Astrocyte (in vitro differentiated cells and primary cell): ENCODE results near the gene RANBP10.

Experiments used
- EZH2 ChIP-seq: IDR thresholded peaks from 2 replicates; pipeline ENCODE4 v1.6.1; 2012; ENCODE audit warnings: mild to moderate bottlenecking, low read length, inconsistent platforms; ENCODE audit not compliant: insufficient read depth
- TF ChIP-seq, protein P1 (sequence below): IDR thresholded peaks from 2 replicates; pipeline ENCODE4 v1.5.1; 2011; ENCODE audit warnings: low read depth, mild to moderate bottlenecking, inconsistent platforms, low read length, moderate library complexity; ENCODE audit not compliant: insufficient read depth

- TF ChIP-seq, protein P1, sequence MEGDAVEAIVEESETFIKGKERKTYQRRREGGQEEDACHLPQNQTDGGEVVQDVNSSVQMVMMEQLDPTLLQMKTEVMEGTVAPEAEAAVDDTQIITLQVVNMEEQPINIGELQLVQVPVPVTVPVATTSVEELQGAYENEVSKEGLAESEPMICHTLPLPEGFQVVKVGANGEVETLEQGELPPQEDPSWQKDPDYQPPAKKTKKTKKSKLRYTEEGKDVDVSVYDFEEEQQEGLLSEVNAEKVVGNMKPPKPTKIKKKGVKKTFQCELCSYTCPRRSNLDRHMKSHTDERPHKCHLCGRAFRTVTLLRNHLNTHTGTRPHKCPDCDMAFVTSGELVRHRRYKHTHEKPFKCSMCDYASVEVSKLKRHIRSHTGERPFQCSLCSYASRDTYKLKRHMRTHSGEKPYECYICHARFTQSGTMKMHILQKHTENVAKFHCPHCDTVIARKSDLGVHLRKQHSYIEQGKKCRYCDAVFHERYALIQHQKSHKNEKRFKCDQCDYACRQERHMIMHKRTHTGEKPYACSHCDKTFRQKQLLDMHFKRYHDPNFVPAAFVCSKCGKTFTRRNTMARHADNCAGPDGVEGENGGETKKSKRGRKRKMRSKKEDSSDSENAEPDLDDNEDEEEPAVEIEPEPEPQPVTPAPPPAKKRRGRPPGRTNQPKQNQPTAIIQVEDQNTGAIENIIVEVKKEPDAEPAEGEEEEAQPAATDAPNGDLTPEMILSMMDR = no peak
- TF ChIP-seq EZH2 = no peak
Measured at GRCh38 chr16:67774457-67774853, 31.9 kb downstream of the RANBP10 start.
